Calu3 (cell line): Measurements from ENCODE around the gene PTPRR. TPM values are rescaled to one million over a fixed set of nuclear protein-coding genes. Genes with fewer than 3 reads are reported as not detected.

Experiments
- BruUV-seq: library from RNA; stranded (reverse); fragments of 400-500 nt; replicated peaks from 2 replicates; lab custom pipeline; 2021; lab: Mats Ljungman, UMichigan
- CTCF ChIA-PET: fragments of 300-600 bp; sonication (Branson Sonifier 250); formaldehyde crosslinking; loops from one replicate; lab custom pipeline; 2022; ENCODE audit warnings: antibody characterized with exemption; lab: Charles Lee
- DNase-seq: peaks from one replicate; pipeline ENCODE4 v3.0.0; 2022
- H3K27ac Mint-ChIP-seq: one replicate; pipeline ENCODE4 v1.8.0; 2022; ENCODE audit warnings: mixed read lengths; ENCODE audit not compliant: unreplicated experiment
- H3K27me3 Mint-ChIP-seq: one replicate; pipeline ENCODE4 v1.8.0; 2022; ENCODE audit warnings: mixed read lengths; ENCODE audit not compliant: unreplicated experiment
- H3K36me3 Mint-ChIP-seq: one replicate; pipeline ENCODE4 v1.8.0; 2022; ENCODE audit warnings: mild to moderate bottlenecking, moderate library complexity, mixed read lengths; ENCODE audit not compliant: insufficient read depth, unreplicated experiment
- H3K4me1 Mint-ChIP-seq: one replicate; pipeline ENCODE4 v1.8.0; 2022; ENCODE audit warnings: mild to moderate bottlenecking, low read depth, mixed read lengths; ENCODE audit not compliant: unreplicated experiment
- H3K4me3 Mint-ChIP-seq: one replicate; pipeline ENCODE4 v1.8.0; 2022; ENCODE audit warnings: mild to moderate bottlenecking, low read depth, moderate library complexity, mixed read lengths; ENCODE audit not compliant: unreplicated experiment
- H3K9me3 Mint-ChIP-seq: one replicate; pipeline ENCODE4 v1.8.0; 2022; ENCODE audit warnings: low read depth, mixed read lengths; ENCODE audit not compliant: unreplicated experiment
- CTCF ChIP-seq: fragments of 200-600 bp; IDR thresholded peaks from one replicate; pipeline ENCODE4 v1.8.0; 2022; ENCODE audit warnings: antibody characterized with exemption; ENCODE audit not compliant: unreplicated experiment
- intact Hi-C: fragments of 100-400 bp; cut with micrococcal nuclease; formaldehyde crosslinking; loops from one replicate; pipeline ENCODE4 v1.10.0; 2022; ENCODE audit not compliant: unreplicated experiment
- total RNA-seq: library from RNA; stranded (reverse); gene quantifications from 2 replicates; pipeline ENCODE4 v1.2.3, GENCODE V29; 2022

Gene PTPRR
- total RNA-seq, 1 experiment from 2014 or later = 39.1 TPM

- H3K4me3 Mint-ChIP-seq = no peak overlapping the region
- H3K4me1 Mint-ChIP-seq = peaks cover 8% of the 10 kb centered on the region
- H3K36me3 Mint-ChIP-seq = no peaks in the 10 kb centered on the region
- H3K27ac Mint-ChIP-seq = no peak overlapping the region
- no peaks in the 10 kb centered on the region for H3K9me3 Mint-ChIP-seq
- intact Hi-C loops = no loop called here
- DNase-seq = no peak
- no peaks in the 10 kb centered on the region for H3K27me3 Mint-ChIP-seq
- TF ChIP-seq CTCF = no peak
- CTCF ChIA-PET = no interaction called here
- BruUV-seq = no TSS peak
Measured at GRCh38 chr12:70617450-70617849, 303.1 kb downstream of the PTPRR start.

GRCh38 chr12:70615174-70615866 lies 305.2 kb downstream of the PTPRR start:
- no TSS peak for BruUV-seq
- Mint-ChIP-seq H3K4me1 (peaks cover 22% of the 10 kb centered on the region), H3K36me3 (peaks cover 5% of the 10 kb centered on the region), H3K27me3 (no peaks in the 10 kb centered on the region), H3K9me3 (no peaks in the 10 kb centered on the region), H3K27ac (no peak overlapping the region), H3K4me3 (no peak overlapping the region)
- TF ChIP-seq CTCF = no peak
- intact Hi-C loops = no loop called here
- DNase-seq = no peak
- CTCF ChIA-PET = no interaction called here

GRCh38 chr12:70609739-70610491 lies 310.6 kb downstream of the PTPRR start:
- DNase-seq = peak; percentile 62
- TF ChIP-seq CTCF = no peak
- Mint-ChIP-seq H3K36me3 (peaks cover 31% of the 10 kb centered on the region), H3K27me3 (no peaks in the 10 kb centered on the region), H3K9me3 (no peaks in the 10 kb centered on the region), H3K4me3 (peak overlapping the region; percentile 62), H3K4me1 (peaks cover 46% of the 10 kb centered on the region), H3K27ac (peak overlapping the region; percentile 40)
- intact Hi-C loops = loop anchor here (5.0 kb wide), 1 partner anchor 37 kb away; no protein-coding TSS in a partner anchor
- BruUV-seq = no TSS peak
- CTCF ChIA-PET = interaction anchor here (0.5 to 0.9 kb wide), 2 partner anchors 20 to 31 kb away, joined by 4 to 6 read pairs; no protein-coding TSS in a partner anchor

GRCh38 chr12:70609203-70609602 lies 311.3 kb downstream of the PTPRR start:
- intact Hi-C loops = loop anchor here (5.0 kb wide), 1 partner anchor 38 kb away; no protein-coding TSS in a partner anchor
- H3K4me3 Mint-ChIP-seq = peak overlapping the region; percentile 62

More at GRCh38 chr12:70609203-70609602, 311.3 kb downstream of the PTPRR start:
- no peaks in the 10 kb centered on the region for H3K27me3 Mint-ChIP-seq
- H3K4me1 Mint-ChIP-seq = peaks cover 48% of the 10 kb centered on the region
- peak; percentile 20 for DNase-seq
- no peak overlapping the region for H3K27ac Mint-ChIP-seq
- peaks cover 35% of the 10 kb centered on the region for H3K36me3 Mint-ChIP-seq
- BruUV-seq = no TSS peak
- no peaks in the 10 kb centered on the region for H3K9me3 Mint-ChIP-seq
- CTCF ChIA-PET = interaction anchor here (0.5 to 0.9 kb wide), 3 partner anchors 15 to 30 kb away, joined by 4 to 6 read pairs (median 4); no protein-coding TSS in a partner anchor
- no peak for TF ChIP-seq CTCF
